Loucy (cell line): ENCODE data around the gene HOMEZ.

Experiments
- EZH2phosphoT487 ChIP-seq: fragments of 200-600 bp; IDR thresholded peaks from 2 replicates; pipeline ENCODE4 v1.6.1; 2018; ENCODE audit warnings: antibody characterized with exemption, mild to moderate bottlenecking, moderate library complexity, borderline replicate concordance
- TF ChIP-seq, protein P1 (sequence below): fragments of 200-600 bp; sonication (generic); conservative IDR thresholded peaks from 2 replicates; pipeline ENCODE4 v1.5.1; 2014; ENCODE audit warnings: mild to moderate bottlenecking, antibody characterized with exemption, low read length

DNA sequence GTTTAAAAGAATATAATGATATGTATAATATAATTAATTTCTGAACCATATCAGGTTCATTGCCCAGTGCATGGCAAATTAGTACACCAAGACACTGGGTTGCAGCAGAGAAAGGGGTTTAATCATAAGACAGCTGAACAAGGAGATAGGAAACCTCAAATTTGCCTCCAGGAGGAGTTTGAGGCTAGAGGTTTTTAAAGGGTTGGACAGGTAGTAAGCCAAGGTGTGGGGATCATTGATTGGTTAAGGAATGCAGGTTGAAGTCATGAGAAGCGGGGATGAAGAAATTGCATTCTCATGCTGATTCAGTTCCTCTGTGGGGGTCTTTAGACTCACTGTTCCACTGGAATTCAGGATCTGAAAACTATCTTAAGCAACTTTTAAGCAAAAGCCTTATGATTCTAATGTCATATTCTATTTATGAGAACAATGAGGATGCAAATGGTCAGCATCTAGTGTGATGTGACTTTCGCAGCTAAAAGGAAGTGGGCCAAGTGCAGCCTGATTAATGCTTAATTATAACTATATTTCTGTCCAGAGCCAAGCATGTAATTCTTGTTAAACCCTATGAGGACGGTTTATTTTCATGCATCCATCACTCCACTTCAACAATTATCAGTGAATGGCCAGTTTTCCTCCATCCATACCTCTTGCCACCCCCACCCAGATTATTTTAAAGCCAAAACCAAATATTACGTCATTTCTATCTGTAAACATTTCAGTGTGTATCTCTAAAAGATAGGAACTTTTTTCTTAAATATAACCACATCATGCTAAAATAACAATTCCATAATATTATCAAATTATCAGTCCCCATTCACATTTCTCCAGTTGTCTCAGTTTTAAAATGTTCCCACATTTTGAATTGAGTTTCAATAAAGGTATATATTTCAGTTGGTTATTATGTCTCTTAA, 33.3 kb downstream of the HOMEZ start:
- TF ChIP-seq, protein P1, sequence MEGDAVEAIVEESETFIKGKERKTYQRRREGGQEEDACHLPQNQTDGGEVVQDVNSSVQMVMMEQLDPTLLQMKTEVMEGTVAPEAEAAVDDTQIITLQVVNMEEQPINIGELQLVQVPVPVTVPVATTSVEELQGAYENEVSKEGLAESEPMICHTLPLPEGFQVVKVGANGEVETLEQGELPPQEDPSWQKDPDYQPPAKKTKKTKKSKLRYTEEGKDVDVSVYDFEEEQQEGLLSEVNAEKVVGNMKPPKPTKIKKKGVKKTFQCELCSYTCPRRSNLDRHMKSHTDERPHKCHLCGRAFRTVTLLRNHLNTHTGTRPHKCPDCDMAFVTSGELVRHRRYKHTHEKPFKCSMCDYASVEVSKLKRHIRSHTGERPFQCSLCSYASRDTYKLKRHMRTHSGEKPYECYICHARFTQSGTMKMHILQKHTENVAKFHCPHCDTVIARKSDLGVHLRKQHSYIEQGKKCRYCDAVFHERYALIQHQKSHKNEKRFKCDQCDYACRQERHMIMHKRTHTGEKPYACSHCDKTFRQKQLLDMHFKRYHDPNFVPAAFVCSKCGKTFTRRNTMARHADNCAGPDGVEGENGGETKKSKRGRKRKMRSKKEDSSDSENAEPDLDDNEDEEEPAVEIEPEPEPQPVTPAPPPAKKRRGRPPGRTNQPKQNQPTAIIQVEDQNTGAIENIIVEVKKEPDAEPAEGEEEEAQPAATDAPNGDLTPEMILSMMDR: no peak
- no peak for TF ChIP-seq EZH2phosphoT487
